Panc1 (cell line): ENCODE data around the gene NCKAP5. TPM values are rescaled to one million over a fixed set of nuclear protein-coding genes. Genes with fewer than 3 reads are reported as not detected.

ENCODE experiments used
- ATAC-seq: fragments of 200-7000 bp; cut with Tn5 transposase; 2 replicates; pipeline ENCODE4 v1.9.1; 2020; ENCODE audit warnings: mild to moderate bottlenecking, moderate library complexity
- BruUV-seq: library from RNA; stranded (reverse); fragments of 400-500 nt; replicated peaks from 2 replicates; lab custom pipeline; 2021; lab: Mats Ljungman, UMichigan
- CTCF ChIA-PET: fragments of 300-600 bp; sonication (Branson Sonifier 250); formaldehyde crosslinking; loops from one replicate; lab custom pipeline; 2022; ENCODE audit warnings: antibody characterized with exemption; lab: Charles Lee
- POLR2A ChIA-PET: fragments of 300-600 bp; sonication (Branson Sonifier 250); formaldehyde crosslinking; loops from one replicate; lab custom pipeline; 2022; ENCODE audit warnings: antibody characterized with exemption; lab: Charles Lee
- DNase-seq: peaks from one replicate; pipeline ENCODE4 v3.0.0-alpha.2; 2010; ENCODE audit warnings: low read depth, low spot score
- H3K27ac ChIP-seq: 2 replicates; pipeline ENCODE4 v1.5.1; 2011; ENCODE audit warnings: mild to moderate bottlenecking, low read length, inconsistent platforms
- H3K27me3 ChIP-seq: fragments of 200-500 bp; sonication (Bioruptor generic); 2 replicates; pipeline ENCODE4 v1.6.0; 2014; ENCODE audit warnings: low read length, inconsistent platforms; ENCODE audit not compliant: control insufficient read depth, insufficient read depth
- H3K36me3 ChIP-seq: fragments of 200-500 bp; sonication (Bioruptor generic); 2 replicates; pipeline ENCODE4 v1.5.1; 2014; ENCODE audit warnings: inconsistent platforms, mild to moderate bottlenecking, low read length, moderate library complexity; ENCODE audit not compliant: control insufficient read depth, insufficient read depth
- H3K4me1 ChIP-seq: 2 replicates; pipeline ENCODE4 v1.5.1; 2011; ENCODE audit warnings: inconsistent platforms, mild to moderate bottlenecking, low read length, moderate library complexity; ENCODE audit not compliant: control insufficient read depth, insufficient read depth
- H3K4me3 ChIP-seq, 2 experiments: 2 replicates each; pipeline ENCODE4 v1.5.1; 2011 to 2012; ENCODE audit warnings: low read depth in 2 of 2, low read length in 2 of 2, mild to moderate bottlenecking in 2 of 2, inconsistent platforms in 1 of 2, moderate library complexity in 1 of 2
- H3K9me3 ChIP-seq: fragments of 200-500 bp; sonication (Bioruptor generic); 2 replicates; pipeline ENCODE4 v1.5.1; 2014; ENCODE audit warnings: low read depth, mild to moderate bottlenecking, inconsistent platforms, low read length, moderate library complexity; ENCODE audit not compliant: control insufficient read depth, insufficient read depth
- POLR2AphosphoS5 ChIP-seq: IDR thresholded peaks from 2 replicates; pipeline ENCODE4 v1.6.1; 2012; ENCODE audit warnings: mild to moderate bottlenecking, low read depth, low read length, moderate library complexity
- REST ChIP-seq, 2 experiments: IDR thresholded peaks; 2 replicates each; pipeline ENCODE4 v1.6.1; 2011 to 2012; ENCODE audit warnings: low read depth in 2 of 2, control low read depth in 1 of 2, low read length in 1 of 2, mild to moderate bottlenecking in 1 of 2, moderate library complexity in 1 of 2; ENCODE audit not compliant: insufficient read depth in 1 of 2
- SIN3A ChIP-seq: IDR thresholded peaks from 2 replicates; pipeline ENCODE4 v1.6.1; 2012; ENCODE audit warnings: low read depth, mild to moderate bottlenecking, low read length, moderate library complexity, borderline replicate concordance; ENCODE audit not compliant: insufficient read depth
- TCF7L2 ChIP-seq: IDR thresholded peaks from 2 replicates; pipeline ENCODE4 v1.6.1; 2011; ENCODE audit warnings: mild to moderate bottlenecking, low read depth, low read length, inconsistent platforms
- in situ Hi-C: cut with HindIII; loops from 2 replicates; pipeline ENCODE4 v1.10.0; 2016; ENCODE audit warnings: low sequenced_read_pairs, low pct_unique_long_range_greater_than_20kb
- intact Hi-C: fragments of 100-400 bp; cut with micrococcal nuclease; formaldehyde crosslinking; loops from one replicate; pipeline ENCODE4 v1.10.0; 2022; ENCODE audit not compliant: unreplicated experiment
- total RNA-seq: library from RNA; stranded (reverse); gene quantifications from one replicate; pipeline ENCODE4 v1.2.1, GENCODE V29; 2021; ENCODE audit not compliant: unreplicated experiment
- TF ChIP-seq, protein P1 (sequence below): fragments of 450-650 bp; IDR thresholded peaks from 2 replicates; pipeline ENCODE4 v1.5.1; 2017; ENCODE audit warnings: mild to moderate bottlenecking

Gene NCKAP5
- total RNA-seq, 1 experiment from 2014 or later, result 0.10 TPM

GRCh38 chr2:133417415-133417814, 150.8 kb downstream of the NCKAP5 start:
- ATAC-seq (no peak), DNase-seq (no peak)
- H3K4me1 ChIP-seq, result no peaks in the 10 kb centered on the region
- in situ Hi-C loops (no loop called here), intact Hi-C loops (no loop called here)
- no peaks in the 10 kb centered on the region for H3K9me3 ChIP-seq
- ChIA-PET POLR2A (interaction anchor here (0.6 kb wide), 1 partner anchor 13 kb away, joined by 3 read pairs; no protein-coding TSS in a partner anchor), CTCF (no interaction called here)
- H3K27me3 ChIP-seq, result no peaks in the 10 kb centered on the region
- BruUV-seq, result no TSS peak
- H3K36me3 ChIP-seq, result no peaks in the 10 kb centered on the region
- no peak overlapping the region for H3K27ac ChIP-seq
- no peak overlapping the region for H3K4me3 ChIP-seq
- TF ChIP-seq TCF7L2 (no peak), SIN3A (no peak)

- POLR2A ChIA-PET, result no interaction called here
- intact Hi-C loops, result no loop called here
- no peaks in the 10 kb centered on the region for H3K4me1 ChIP-seq
- CTCF ChIA-PET, result no interaction called here
- no peak overlapping the region for H3K4me3 ChIP-seq
- TF ChIP-seq REST (IDR thresholded peaks at IDR 0.05; ENCODE audit: insufficient read depth in 1 of 2, low read depth in 2 of 2, low read length in 1 of 2) (no peak), TCF7L2 (no peak)
- TF ChIP-seq, protein P1, sequence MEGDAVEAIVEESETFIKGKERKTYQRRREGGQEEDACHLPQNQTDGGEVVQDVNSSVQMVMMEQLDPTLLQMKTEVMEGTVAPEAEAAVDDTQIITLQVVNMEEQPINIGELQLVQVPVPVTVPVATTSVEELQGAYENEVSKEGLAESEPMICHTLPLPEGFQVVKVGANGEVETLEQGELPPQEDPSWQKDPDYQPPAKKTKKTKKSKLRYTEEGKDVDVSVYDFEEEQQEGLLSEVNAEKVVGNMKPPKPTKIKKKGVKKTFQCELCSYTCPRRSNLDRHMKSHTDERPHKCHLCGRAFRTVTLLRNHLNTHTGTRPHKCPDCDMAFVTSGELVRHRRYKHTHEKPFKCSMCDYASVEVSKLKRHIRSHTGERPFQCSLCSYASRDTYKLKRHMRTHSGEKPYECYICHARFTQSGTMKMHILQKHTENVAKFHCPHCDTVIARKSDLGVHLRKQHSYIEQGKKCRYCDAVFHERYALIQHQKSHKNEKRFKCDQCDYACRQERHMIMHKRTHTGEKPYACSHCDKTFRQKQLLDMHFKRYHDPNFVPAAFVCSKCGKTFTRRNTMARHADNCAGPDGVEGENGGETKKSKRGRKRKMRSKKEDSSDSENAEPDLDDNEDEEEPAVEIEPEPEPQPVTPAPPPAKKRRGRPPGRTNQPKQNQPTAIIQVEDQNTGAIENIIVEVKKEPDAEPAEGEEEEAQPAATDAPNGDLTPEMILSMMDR, result no peak
- in situ Hi-C loops, result no loop called here
- ATAC-seq (no peak), DNase-seq (no peak)
- no peaks in the 10 kb centered on the region for H3K27me3 ChIP-seq
- H3K9me3 ChIP-seq, result no peaks in the 10 kb centered on the region
- no peak overlapping the region for H3K27ac ChIP-seq
- no peaks in the 10 kb centered on the region for H3K36me3 ChIP-seq
- BruUV-seq, result no TSS peak
Measured at GRCh38 chr2:133416736-133417135, 151.5 kb downstream of the NCKAP5 start.

- intact Hi-C loops, result no loop called here
- TF ChIP-seq POLR2AphosphoS5 (no peak), TCF7L2 (no peak), SIN3A (no peak), REST (IDR thresholded peaks at IDR 0.05; ENCODE audit: insufficient read depth in 1 of 2, low read depth in 2 of 2, low read length in 1 of 2) (no peak)
- TF ChIP-seq, protein P1, result no peak
- no peak overlapping the region for H3K27ac ChIP-seq
- no peaks in the 10 kb centered on the region for H3K9me3 ChIP-seq
- ATAC-seq (no peak), DNase-seq (no peak)
- no peaks in the 10 kb centered on the region for H3K36me3 ChIP-seq
- no peaks in the 10 kb centered on the region for H3K27me3 ChIP-seq
- in situ Hi-C loops, result no loop called here
- no peak overlapping the region for H3K4me3 ChIP-seq
- BruUV-seq, result no TSS peak
- H3K4me1 ChIP-seq, result no peaks in the 10 kb centered on the region
- ChIA-PET POLR2A (no interaction called here), CTCF (no interaction called here)
Measured at GRCh38 chr2:133416146-133416545, 152.1 kb downstream of the NCKAP5 start.
